ENCODE measurements around the gene LILRA6. TPM values are rescaled to one million over a fixed set of nuclear protein-coding genes. Genes with fewer than 3 reads are reported as not detected.
"Not testable (repeated sequence)": the region's sequence is repeated elsewhere in the genome, so short reads cannot be mapped to it uniquely, and the experiment has no call there.

The LILRA6 gene
- total and polyA plus RNA-seq, 5 donors from 2014 or later, result 0.11 to 0.13 TPM; not detected in 3

GRCh38 chr19:54217517-54218247 lies 24.9 kb downstream of the LILRA6 start:
- not testable (repeated sequence) for H3K27me3 Mint-ChIP-seq; H3K4me1 ChIP-seq (ENCODE audit: control insufficient read depth, insufficient read depth, low read length, poor library complexity, severe bottlenecking); H3K9me3 ChIP-seq (ENCODE audit: control insufficient read depth in 2 of 2, low read length in 2 of 2); H3K4me1 Mint-ChIP-seq; ATAC-seq (ENCODE audit: low read depth in 2 of 2); H3K27ac Mint-ChIP-seq; H3K4me3 ChIP-seq (ENCODE audit: low read depth, low read length); H3K27ac ChIP-seq (ENCODE audit: insufficient read depth, low read length, poor library complexity, severe bottlenecking); DNase-seq; H3K36me3 ChIP-seq (ENCODE audit: control insufficient read depth, insufficient read depth, low read length); H3K4me3 Mint-ChIP-seq; H3K9me3 Mint-ChIP-seq; H3K36me3 Mint-ChIP-seq; H3K27me3 ChIP-seq (ENCODE audit: control insufficient read depth, insufficient read depth, low read length)

GRCh38 chr19:54216869-54217268 lies 25.7 kb downstream of the LILRA6 start:
- H3K9me3 Mint-ChIP-seq, result no peaks in the 10 kb centered on the region
- H3K27ac Mint-ChIP-seq, result no peak overlapping the region
- Histone ChIP-seq H3K4me1 (ENCODE audit: control insufficient read depth, insufficient read depth, low read length, poor library complexity, severe bottlenecking) (no peaks in the 10 kb centered on the region), H3K27ac (ENCODE audit: insufficient read depth, low read length, poor library complexity, severe bottlenecking) (no peak overlapping the region), H3K36me3 (ENCODE audit: control insufficient read depth, insufficient read depth, low read length) (no peaks in the 10 kb centered on the region), H3K27me3 (ENCODE audit: control insufficient read depth, insufficient read depth, low read length) (no peaks in the 10 kb centered on the region), H3K4me3 (ENCODE audit: low read depth, low read length) (no peak overlapping the region), H3K9me3 (ENCODE audit: control insufficient read depth in 2 of 2, low read length in 2 of 2) (no peaks in the 10 kb centered on the region)
- no peak overlapping the region for H3K4me3 Mint-ChIP-seq
- DNase-seq, result no peak
- peaks cover 0 to 10% (median 1%) of the 10 kb centered on the region in 4 donors for H3K4me1 Mint-ChIP-seq
- ATAC-seq (ENCODE audit: low read depth in 2 of 2), result no peak
- H3K27me3 Mint-ChIP-seq, result no peaks in the 10 kb centered on the region
- H3K36me3 Mint-ChIP-seq, result peaks cover 8% of the 10 kb centered on the region

- not testable (repeated sequence) for H3K9me3 ChIP-seq (ENCODE audit: control insufficient read depth in 2 of 2, low read length in 2 of 2); H3K27me3 ChIP-seq (ENCODE audit: control insufficient read depth, insufficient read depth, low read length); ATAC-seq (ENCODE audit: low read depth in 2 of 2); H3K27ac Mint-ChIP-seq; DNase-seq; H3K27me3 Mint-ChIP-seq; H3K36me3 ChIP-seq (ENCODE audit: control insufficient read depth, insufficient read depth, low read length); H3K4me3 Mint-ChIP-seq; H3K4me3 ChIP-seq (ENCODE audit: low read depth, low read length); H3K9me3 Mint-ChIP-seq; H3K27ac ChIP-seq (ENCODE audit: insufficient read depth, low read length, poor library complexity, severe bottlenecking); H3K4me1 ChIP-seq (ENCODE audit: control insufficient read depth, insufficient read depth, low read length, poor library complexity, severe bottlenecking)
- Mint-ChIP-seq H3K36me3 (peaks cover 14% of the 10 kb centered on the region), H3K4me1 (peaks cover 0 to 25% (median 15%) of the 10 kb centered on the region in 4 donors)
These were observed 27.9 kb downstream of the LILRA6 start for GRCh38 chr19:54214734-54215133.

GRCh38 chr19:54214217-54214616 lies 28.4 kb downstream of the LILRA6 start:
- H3K27ac Mint-ChIP-seq; H3K9me3 ChIP-seq (ENCODE audit: control insufficient read depth in 2 of 2, low read length in 2 of 2); H3K27ac ChIP-seq (ENCODE audit: insufficient read depth, low read length, poor library complexity, severe bottlenecking); DNase-seq; H3K4me3 Mint-ChIP-seq; H3K27me3 Mint-ChIP-seq; ATAC-seq (ENCODE audit: low read depth in 2 of 2); H3K27me3 ChIP-seq (ENCODE audit: control insufficient read depth, insufficient read depth, low read length); H3K9me3 Mint-ChIP-seq; H3K4me3 ChIP-seq (ENCODE audit: low read depth, low read length); H3K36me3 ChIP-seq (ENCODE audit: control insufficient read depth, insufficient read depth, low read length): not testable (repeated sequence)
- H3K4me1 Mint-ChIP-seq, result peaks cover 0 to 29% (median 17%) of the 10 kb centered on the region in 4 donors
- H3K36me3 Mint-ChIP-seq, result peaks cover 14% of the 10 kb centered on the region
- H3K4me1 ChIP-seq (ENCODE audit: control insufficient read depth, insufficient read depth, low read length, poor library complexity, severe bottlenecking), result peaks cover 14% of the 10 kb centered on the region

GRCh38 chr19:54211235-54211634 lies 31.4 kb downstream of the LILRA6 start:
- H3K27ac Mint-ChIP-seq, result peak overlapping the region; percentile 45 to 82 (median 80)
- H3K4me1 ChIP-seq (ENCODE audit: control insufficient read depth, insufficient read depth, low read length, poor library complexity, severe bottlenecking), result peaks cover 28% of the 10 kb centered on the region
- ATAC-seq (ENCODE audit: low read depth in 2 of 2), result no peak

GRCh38 chr19:54209811-54210494 lies 32.6 kb downstream of the LILRA6 start:
- H3K4me1 ChIP-seq (ENCODE audit: control insufficient read depth, insufficient read depth, low read length, poor library complexity, severe bottlenecking), result peaks cover 39% of the 10 kb centered on the region
- peaks cover 0 to 2% (median 0%) of the 10 kb centered on the region in 7 donors for H3K9me3 Mint-ChIP-seq

More at GRCh38 chr19:54211235-54211634, 31.4 kb downstream of the LILRA6 start:
- Histone ChIP-seq H3K4me3 (ENCODE audit: low read depth, low read length) (no peak overlapping the region), H3K27ac (ENCODE audit: insufficient read depth, low read length, poor library complexity, severe bottlenecking) (peak overlapping the region; percentile 54), H3K27me3 (ENCODE audit: control insufficient read depth, insufficient read depth, low read length) (no peaks in the 10 kb centered on the region), H3K36me3 (ENCODE audit: control insufficient read depth, insufficient read depth, low read length) (peaks cover 19% of the 10 kb centered on the region), H3K9me3 (ENCODE audit: control insufficient read depth in 2 of 2, low read length in 2 of 2) (no peaks in the 10 kb centered on the region)
- H3K4me3 Mint-ChIP-seq, result peak overlapping the region in 1 of 4 donors; percentile 23
- no peak for DNase-seq
- peaks cover 0 to 2% (median 0%) of the 10 kb centered on the region in 7 donors for H3K9me3 Mint-ChIP-seq
- peaks cover 0 to 56% (median 36%) of the 10 kb centered on the region in 4 donors for H3K4me1 Mint-ChIP-seq
- H3K27me3 Mint-ChIP-seq, result no peaks in the 10 kb centered on the region
- H3K36me3 Mint-ChIP-seq, result peaks cover 26% of the 10 kb centered on the region

GRCh38 chr19:54209058-54209810 lies 33.4 kb downstream of the LILRA6 start:
- Mint-ChIP-seq H3K36me3 (peaks cover 32% of the 10 kb centered on the region), H3K9me3 (peaks cover 0 to 2% (median 0%) of the 10 kb centered on the region in 7 donors), H3K27ac (peak overlapping the region in 1 of 3 donors; percentile 80), H3K4me1 (peaks cover 0 to 70% (median 50%) of the 10 kb centered on the region in 4 donors), H3K4me3 (no peak overlapping the region), H3K27me3 (no peaks in the 10 kb centered on the region)
- Histone ChIP-seq H3K4me1 (ENCODE audit: control insufficient read depth, insufficient read depth, low read length, poor library complexity, severe bottlenecking) (peaks cover 46% of the 10 kb centered on the region), H3K9me3 (ENCODE audit: control insufficient read depth in 2 of 2, low read length in 2 of 2) (no peaks in the 10 kb centered on the region), H3K4me3 (ENCODE audit: low read depth, low read length) (no peak overlapping the region), H3K27me3 (ENCODE audit: control insufficient read depth, insufficient read depth, low read length) (no peaks in the 10 kb centered on the region), H3K36me3 (ENCODE audit: control insufficient read depth, insufficient read depth, low read length) (peaks cover 37% of the 10 kb centered on the region), H3K27ac (ENCODE audit: insufficient read depth, low read length, poor library complexity, severe bottlenecking) (no peak overlapping the region)
- ATAC-seq (ENCODE audit: low read depth in 2 of 2), result no peak
- DNase-seq, result no peak

More at GRCh38 chr19:54209811-54210494, 32.6 kb downstream of the LILRA6 start:
- Histone ChIP-seq H3K9me3 (ENCODE audit: control insufficient read depth in 2 of 2, low read length in 2 of 2) (no peaks in the 10 kb centered on the region), H3K4me3 (ENCODE audit: low read depth, low read length) (no peak overlapping the region), H3K27me3 (ENCODE audit: control insufficient read depth, insufficient read depth, low read length) (no peaks in the 10 kb centered on the region), H3K27ac (ENCODE audit: insufficient read depth, low read length, poor library complexity, severe bottlenecking) (peak overlapping the region; percentile 54), H3K36me3 (ENCODE audit: control insufficient read depth, insufficient read depth, low read length) (peaks cover 30% of the 10 kb centered on the region)
- Mint-ChIP-seq H3K4me3 (peak overlapping the region in 1 of 4 donors; percentile 24), H3K36me3 (peaks cover 32% of the 10 kb centered on the region), H3K27ac (peak overlapping the region in 1 of 3 donors; percentile 80), H3K4me1 (peaks cover 0 to 63% (median 44%) of the 10 kb centered on the region in 4 donors), H3K27me3 (no peaks in the 10 kb centered on the region)
- DNase-seq (no peak), ATAC-seq (ENCODE audit: low read depth in 2 of 2) (no peak)
